Memory B cell (primary cell): ENCODE data around the gene GNB1.

Experiments
- ATAC-seq: fragments of 150-1000 bp; cut with Tn5 transposase; 2 replicates; pipeline ENCODE4 v1.10.0; 2021; ENCODE audit warnings: low read depth, mild to moderate bottlenecking, moderate library complexity
- DNase-seq, 2 donors: peaks; one replicate each; pipeline ENCODE4 v3.0.0; 2022; ENCODE audit warnings: low spot score in 2 of 2
- H3K27ac Mint-ChIP-seq: one replicate; pipeline ENCODE4 v1.8.0; 2022; ENCODE audit warnings: mild to moderate bottlenecking, moderate library complexity, mixed read lengths
- H3K27me3 Mint-ChIP-seq: one replicate; pipeline ENCODE4 v1.8.0; 2022; ENCODE audit warnings: mixed read lengths
- H3K36me3 Mint-ChIP-seq: one replicate; pipeline ENCODE4 v1.8.0; 2022; ENCODE audit warnings: mild to moderate bottlenecking, mixed read lengths
- H3K4me1 Mint-ChIP-seq: one replicate; pipeline ENCODE4 v1.8.0; 2022; ENCODE audit warnings: mixed read lengths
- H3K4me3 Mint-ChIP-seq: one replicate; pipeline ENCODE4 v1.8.0; 2022; ENCODE audit warnings: mild to moderate bottlenecking, moderate library complexity, mixed read lengths
- H3K9me3 Mint-ChIP-seq: one replicate; pipeline ENCODE4 v1.8.0; 2022; ENCODE audit warnings: mixed read lengths

Gene GNB1

GRCh38 chr1:1797731-1798341 lies 93.1 kb downstream of the GNB1 start:
- Mint-ChIP-seq H3K27me3 (no peaks in the 10 kb centered on the region), H3K27ac (peak overlapping the region; percentile 46), H3K9me3 (no peaks in the 10 kb centered on the region), H3K4me3 (peak overlapping the region; percentile 66), H3K4me1 (peaks cover 36% of the 10 kb centered on the region), H3K36me3 (peaks cover 26% of the 10 kb centered on the region)
- DNase-seq, result peak in 1 of 2 donors; percentile 16
- peak; percentile 95 for ATAC-seq

GRCh38 chr1:1796466-1796865 lies 94.4 kb downstream of the GNB1 start:
- no peaks in the 10 kb centered on the region for H3K9me3 Mint-ChIP-seq
- peaks cover 30% of the 10 kb centered on the region for H3K4me1 Mint-ChIP-seq
- H3K36me3 Mint-ChIP-seq, result peaks cover 27% of the 10 kb centered on the region
- H3K27me3 Mint-ChIP-seq, result no peaks in the 10 kb centered on the region
- peak overlapping the region; percentile 47 for H3K4me3 Mint-ChIP-seq
- ATAC-seq (no peak), DNase-seq (no peak)
- peak overlapping the region; percentile 41 for H3K27ac Mint-ChIP-seq

GRCh38 chr1:1794999-1795398 lies 95.9 kb downstream of the GNB1 start:
- H3K9me3 Mint-ChIP-seq, result no peaks in the 10 kb centered on the region
- no peaks in the 10 kb centered on the region for H3K27me3 Mint-ChIP-seq
- peaks cover 27% of the 10 kb centered on the region for H3K36me3 Mint-ChIP-seq
- no peak for ATAC-seq
- H3K27ac Mint-ChIP-seq, result no peak overlapping the region
- DNase-seq, result no peak
- peaks cover 24% of the 10 kb centered on the region for H3K4me1 Mint-ChIP-seq
- H3K4me3 Mint-ChIP-seq, result no peak overlapping the region

GRCh38 chr1:1793481-1794244 lies 97.2 kb downstream of the GNB1 start:
- Mint-ChIP-seq H3K4me3 (no peak overlapping the region), H3K9me3 (no peaks in the 10 kb centered on the region), H3K36me3 (peaks cover 33% of the 10 kb centered on the region), H3K27me3 (no peaks in the 10 kb centered on the region), H3K27ac (peak overlapping the region; percentile 80), H3K4me1 (peaks cover 17% of the 10 kb centered on the region)
- ATAC-seq (no peak), DNase-seq (no peak)

GRCh38 chr1:1788646-1789431 lies 102.0 kb downstream of the GNB1 start:
- ATAC-seq, result no peak
- Mint-ChIP-seq H3K27me3 (no peaks in the 10 kb centered on the region), H3K9me3 (no peaks in the 10 kb centered on the region), H3K4me1 (peaks cover 6% of the 10 kb centered on the region), H3K4me3 (no peak overlapping the region), H3K27ac (no peak overlapping the region), H3K36me3 (peaks cover 32% of the 10 kb centered on the region)
- DNase-seq, result no peak

- DNase-seq (no peak), ATAC-seq (no peak)
- no peak overlapping the region for H3K4me3 Mint-ChIP-seq
- peaks cover 1% of the 10 kb centered on the region for H3K4me1 Mint-ChIP-seq
- H3K27me3 Mint-ChIP-seq, result no peaks in the 10 kb centered on the region
- no peaks in the 10 kb centered on the region for H3K9me3 Mint-ChIP-seq
- H3K36me3 Mint-ChIP-seq, result peaks cover 26% of the 10 kb centered on the region
- H3K27ac Mint-ChIP-seq, result no peak overlapping the region
Measured at GRCh38 chr1:1788136-1788535, 102.8 kb downstream of the GNB1 start.

GRCh38 chr1:1786836-1787605 lies 103.9 kb downstream of the GNB1 start:
- peaks cover 5% of the 10 kb centered on the region for H3K4me1 Mint-ChIP-seq
- DNase-seq, result no peak
- H3K36me3 Mint-ChIP-seq, result peaks cover 22% of the 10 kb centered on the region
- ATAC-seq, result no peak
- H3K27ac Mint-ChIP-seq, result no peak overlapping the region
- H3K27me3 Mint-ChIP-seq, result no peaks in the 10 kb centered on the region
- H3K4me3 Mint-ChIP-seq, result no peak overlapping the region
- no peaks in the 10 kb centered on the region for H3K9me3 Mint-ChIP-seq

GRCh38 chr1:1785666-1786065 lies 105.2 kb downstream of the GNB1 start:
- H3K9me3 Mint-ChIP-seq, result no peaks in the 10 kb centered on the region
- H3K4me1 Mint-ChIP-seq, result peaks cover 14% of the 10 kb centered on the region
- H3K27me3 Mint-ChIP-seq, result no peaks in the 10 kb centered on the region
- H3K36me3 Mint-ChIP-seq, result peaks cover 22% of the 10 kb centered on the region
- no peak for DNase-seq
- ATAC-seq, result no peak
- no peak overlapping the region for H3K4me3 Mint-ChIP-seq
- no peak overlapping the region for H3K27ac Mint-ChIP-seq

GRCh38 chr1:1784933-1785332 lies 106.0 kb downstream of the GNB1 start:
- ATAC-seq (no peak), DNase-seq (no peak)
- Mint-ChIP-seq H3K27ac (no peak overlapping the region), H3K36me3 (peaks cover 20% of the 10 kb centered on the region), H3K4me1 (peaks cover 19% of the 10 kb centered on the region), H3K9me3 (no peaks in the 10 kb centered on the region), H3K27me3 (no peaks in the 10 kb centered on the region), H3K4me3 (no peak overlapping the region)

- H3K4me1 Mint-ChIP-seq, result peaks cover 29% of the 10 kb centered on the region
- peak overlapping the region; percentile 61 for H3K4me3 Mint-ChIP-seq
- H3K27ac Mint-ChIP-seq, result peak overlapping the region; percentile 63
- DNase-seq, result no peak
- peaks cover 12% of the 10 kb centered on the region for H3K36me3 Mint-ChIP-seq
- H3K27me3 Mint-ChIP-seq, result no peaks in the 10 kb centered on the region
- H3K9me3 Mint-ChIP-seq, result no peaks in the 10 kb centered on the region
- no peak for ATAC-seq
Measured at GRCh38 chr1:1783320-1783719, 107.6 kb downstream of the GNB1 start.

GRCh38 chr1:1782399-1783221 lies 108.3 kb downstream of the GNB1 start:
- DNase-seq (peak in 1 of 2 donors; percentile 39), ATAC-seq (no peak)
- Mint-ChIP-seq H3K9me3 (no peaks in the 10 kb centered on the region), H3K4me1 (peaks cover 29% of the 10 kb centered on the region), H3K27ac (peak overlapping the region; percentile 63), H3K4me3 (peak overlapping the region; percentile 61), H3K36me3 (peaks cover 10% of the 10 kb centered on the region), H3K27me3 (no peaks in the 10 kb centered on the region)

GRCh38 chr1:1781526-1781903 lies 109.4 kb downstream of the GNB1 start:
- DNase-seq (no peak), ATAC-seq (no peak)
- peak overlapping the region; percentile 87 for H3K4me3 Mint-ChIP-seq
- peaks cover 2% of the 10 kb centered on the region for H3K36me3 Mint-ChIP-seq
- H3K27ac Mint-ChIP-seq, result peak overlapping the region; percentile 95
- H3K27me3 Mint-ChIP-seq, result no peaks in the 10 kb centered on the region
- H3K4me1 Mint-ChIP-seq, result peaks cover 36% of the 10 kb centered on the region
- no peaks in the 10 kb centered on the region for H3K9me3 Mint-ChIP-seq
